ENCODE results near the gene OSCP1. TPM values are rescaled to one million over a fixed set of nuclear protein-coding genes. Genes with fewer than 3 reads are reported as not detected.

Gene OSCP1
- total RNA-seq, 1 donor from 2014 or later: 6.3 TPM

DNA sequence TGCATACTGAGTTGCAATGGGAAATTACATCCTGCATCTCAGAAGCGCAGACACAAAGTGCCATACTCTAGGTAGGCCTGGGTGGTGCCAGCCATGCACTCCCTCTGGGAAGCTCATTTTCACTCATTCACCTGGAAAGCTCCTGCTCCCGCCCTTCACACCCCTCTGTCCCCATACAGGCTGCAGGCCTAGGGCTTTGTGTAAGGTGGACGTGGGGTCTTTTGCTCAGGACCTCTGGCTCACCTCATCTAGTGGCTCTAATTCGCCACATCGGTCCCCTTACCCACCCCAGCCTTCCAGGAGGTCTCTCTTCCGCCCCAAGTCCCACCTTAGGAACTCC lies 13.2 kb upstream of the OSCP1 start:
- peak overlapping the region; percentile 89 for H3K27ac Mint-ChIP-seq (ENCODE audit: unreplicated experiment)

DNA sequence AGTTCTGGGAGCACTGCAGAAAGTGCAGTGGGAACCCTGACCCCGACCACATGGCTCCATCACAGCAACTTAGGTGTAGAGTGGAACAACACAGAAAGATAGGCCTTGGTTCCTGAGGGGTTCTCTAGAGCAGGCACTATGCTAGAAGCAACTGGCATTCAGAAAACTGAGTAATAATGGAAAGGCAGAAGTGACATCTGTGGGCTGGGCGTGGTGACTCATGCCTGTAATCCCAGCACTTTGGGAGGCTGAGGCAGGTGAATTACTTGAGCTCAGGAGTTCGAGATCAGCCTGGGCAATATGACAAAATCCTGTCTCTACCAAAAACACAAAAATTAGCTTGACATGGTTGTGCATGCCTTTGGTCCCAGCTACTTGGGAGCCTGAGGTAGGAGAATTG lies 8.7 kb upstream of the OSCP1 start:
- DNase-seq: no peak
- Mint-ChIP-seq H3K27me3 (ENCODE audit: unreplicated experiment) (peaks cover 4% of the 10 kb centered on the region), H3K9me3 (ENCODE audit: unreplicated experiment) (no peaks in the 10 kb centered on the region), H3K4me1 (ENCODE audit: low read depth, unreplicated experiment) (no peaks in the 10 kb centered on the region), H3K4me3 (ENCODE audit: unreplicated experiment) (no peak overlapping the region), H3K27ac (ENCODE audit: unreplicated experiment) (peak overlapping the region; percentile 14), H3K36me3 (ENCODE audit: unreplicated experiment) (no peaks in the 10 kb centered on the region)
- TF ChIP-seq, protein P1, sequence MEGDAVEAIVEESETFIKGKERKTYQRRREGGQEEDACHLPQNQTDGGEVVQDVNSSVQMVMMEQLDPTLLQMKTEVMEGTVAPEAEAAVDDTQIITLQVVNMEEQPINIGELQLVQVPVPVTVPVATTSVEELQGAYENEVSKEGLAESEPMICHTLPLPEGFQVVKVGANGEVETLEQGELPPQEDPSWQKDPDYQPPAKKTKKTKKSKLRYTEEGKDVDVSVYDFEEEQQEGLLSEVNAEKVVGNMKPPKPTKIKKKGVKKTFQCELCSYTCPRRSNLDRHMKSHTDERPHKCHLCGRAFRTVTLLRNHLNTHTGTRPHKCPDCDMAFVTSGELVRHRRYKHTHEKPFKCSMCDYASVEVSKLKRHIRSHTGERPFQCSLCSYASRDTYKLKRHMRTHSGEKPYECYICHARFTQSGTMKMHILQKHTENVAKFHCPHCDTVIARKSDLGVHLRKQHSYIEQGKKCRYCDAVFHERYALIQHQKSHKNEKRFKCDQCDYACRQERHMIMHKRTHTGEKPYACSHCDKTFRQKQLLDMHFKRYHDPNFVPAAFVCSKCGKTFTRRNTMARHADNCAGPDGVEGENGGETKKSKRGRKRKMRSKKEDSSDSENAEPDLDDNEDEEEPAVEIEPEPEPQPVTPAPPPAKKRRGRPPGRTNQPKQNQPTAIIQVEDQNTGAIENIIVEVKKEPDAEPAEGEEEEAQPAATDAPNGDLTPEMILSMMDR (IDR thresholded peaks at IDR 0.05; ENCODE audit: partially characterized antibody, unreplicated experiment): no peak

More for the DNA sequence above, 13.2 kb upstream of the OSCP1 start:
- Mint-ChIP-seq H3K27me3 (ENCODE audit: unreplicated experiment) (peaks cover 7% of the 10 kb centered on the region), H3K4me3 (ENCODE audit: unreplicated experiment) (peak overlapping the region; percentile 98), H3K9me3 (ENCODE audit: unreplicated experiment) (no peaks in the 10 kb centered on the region), H3K4me1 (ENCODE audit: low read depth, unreplicated experiment) (peaks cover 3% of the 10 kb centered on the region), H3K36me3 (ENCODE audit: unreplicated experiment) (no peaks in the 10 kb centered on the region)
- TF ChIP-seq, protein P1 (IDR thresholded peaks at IDR 0.05; ENCODE audit: partially characterized antibody, unreplicated experiment): no peak
- no peak for DNase-seq

DNA sequence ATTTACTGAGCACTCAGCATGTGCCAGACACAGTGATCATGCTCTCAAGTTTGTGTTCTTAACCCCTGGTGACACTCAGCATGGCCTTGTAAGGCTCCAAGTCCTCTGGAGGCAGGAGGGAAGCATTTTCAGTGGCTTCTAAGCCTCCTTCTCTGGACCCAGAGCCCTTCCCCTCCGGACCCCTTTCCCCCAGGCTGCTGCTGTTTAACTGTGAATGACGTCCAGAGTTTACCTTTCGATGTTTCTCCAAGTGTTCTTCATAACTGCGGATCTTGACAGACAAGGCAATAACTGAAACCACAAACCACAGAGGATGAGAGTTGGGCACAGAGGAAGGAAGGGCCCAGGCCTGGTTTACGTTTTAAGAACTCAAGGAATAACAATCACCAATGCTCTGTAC lies 7.4 kb upstream of the OSCP1 start:
- DNase-seq: no peak
- no peak overlapping the region for H3K27ac Mint-ChIP-seq (ENCODE audit: unreplicated experiment)
- no peaks in the 10 kb centered on the region for H3K4me1 Mint-ChIP-seq (ENCODE audit: low read depth, unreplicated experiment)
- no peak overlapping the region for H3K4me3 Mint-ChIP-seq (ENCODE audit: unreplicated experiment)
- H3K9me3 Mint-ChIP-seq (ENCODE audit: unreplicated experiment): no peaks in the 10 kb centered on the region
- H3K27me3 Mint-ChIP-seq (ENCODE audit: unreplicated experiment): peaks cover 1% of the 10 kb centered on the region
- no peaks in the 10 kb centered on the region for H3K36me3 Mint-ChIP-seq (ENCODE audit: unreplicated experiment)
- TF ChIP-seq, protein P1 (IDR thresholded peaks at IDR 0.05; ENCODE audit: partially characterized antibody, unreplicated experiment): no peak

DNA sequence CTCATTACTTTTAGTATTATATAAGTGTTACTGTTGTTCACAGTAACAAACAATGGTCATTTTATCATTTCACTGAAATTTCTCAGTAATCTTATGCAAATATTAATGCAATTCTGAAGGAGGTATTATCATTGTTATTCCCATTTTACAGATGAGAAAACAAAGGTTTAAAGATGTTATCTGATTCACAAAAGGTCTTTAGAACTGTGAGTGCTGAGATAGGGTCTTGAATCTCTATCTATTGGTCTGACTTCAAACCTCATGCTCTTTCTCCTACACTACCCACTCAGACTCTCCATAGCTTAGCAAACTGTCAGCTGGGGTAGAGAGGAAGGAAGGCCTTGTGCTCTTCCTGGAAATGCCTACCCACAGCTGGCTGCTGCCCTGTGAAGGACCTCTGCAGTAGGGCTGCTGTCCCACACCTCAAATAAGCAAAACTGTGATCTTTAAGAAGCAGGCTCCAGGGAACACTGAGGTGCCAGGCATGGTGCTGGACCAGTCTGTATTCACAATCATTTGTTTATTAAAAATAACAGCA lies 6.2 kb upstream of the OSCP1 start:
- Mint-ChIP-seq H3K36me3 (ENCODE audit: unreplicated experiment) (peaks cover 4% of the 10 kb centered on the region), H3K4me3 (ENCODE audit: unreplicated experiment) (no peak overlapping the region), H3K9me3 (ENCODE audit: unreplicated experiment) (no peaks in the 10 kb centered on the region), H3K27me3 (ENCODE audit: unreplicated experiment) (peaks cover 6% of the 10 kb centered on the region), H3K27ac (ENCODE audit: unreplicated experiment) (no peak overlapping the region), H3K4me1 (ENCODE audit: low read depth, unreplicated experiment) (peaks cover 2% of the 10 kb centered on the region)
- TF ChIP-seq, protein P1 (IDR thresholded peaks at IDR 0.05; ENCODE audit: partially characterized antibody, unreplicated experiment): no peak
- DNase-seq: no peak

DNA sequence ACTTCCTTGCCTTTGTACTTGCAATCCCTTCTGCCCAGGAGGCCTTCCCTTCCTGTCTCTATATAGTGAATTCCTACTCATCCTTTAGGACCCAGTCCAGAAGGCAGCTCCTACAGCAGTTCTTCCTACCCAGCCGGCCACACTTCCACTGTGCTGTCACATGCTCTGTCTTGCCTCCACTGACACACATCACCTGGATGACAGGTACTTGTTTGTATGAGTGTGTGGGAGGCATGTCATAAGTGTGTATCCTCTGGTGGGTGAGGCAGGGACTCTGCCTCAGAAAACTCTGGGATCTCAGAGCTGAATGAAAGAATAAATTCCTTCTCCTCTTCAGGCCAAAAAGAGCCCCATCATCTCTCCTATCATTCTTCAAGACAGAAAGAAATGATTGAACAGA lies 5.1 kb upstream of the OSCP1 start:
- no peak for DNase-seq
- peaks cover 4% of the 10 kb centered on the region for H3K4me1 Mint-ChIP-seq (ENCODE audit: low read depth, unreplicated experiment)
- peaks cover 1% of the 10 kb centered on the region for H3K9me3 Mint-ChIP-seq (ENCODE audit: unreplicated experiment)
- TF ChIP-seq, protein P1 (IDR thresholded peaks at IDR 0.05; ENCODE audit: partially characterized antibody, unreplicated experiment): no peak
- peaks cover 10% of the 10 kb centered on the region for H3K27me3 Mint-ChIP-seq (ENCODE audit: unreplicated experiment)
- peaks cover 4% of the 10 kb centered on the region for H3K36me3 Mint-ChIP-seq (ENCODE audit: unreplicated experiment)
- H3K27ac Mint-ChIP-seq (ENCODE audit: unreplicated experiment): no peak overlapping the region
- no peak overlapping the region for H3K4me3 Mint-ChIP-seq (ENCODE audit: unreplicated experiment)
